HG02610 (cell line): Measurements from ENCODE around the gene SYNDIG1L.
"Not testable (repeated sequence)": the region's sequence is repeated elsewhere in the genome, so short reads cannot be mapped to it uniquely, and the experiment has no call there.

Source experiments
- ATAC-seq: cut with Tn5 transposase; IDR thresholded peaks from one replicate; pipeline ENCODE4 v1.9.1; 2021; ENCODE audit warnings: mild to moderate bottlenecking, moderate library complexity; ENCODE audit not compliant: unreplicated experiment

The SYNDIG1L gene

DNA sequence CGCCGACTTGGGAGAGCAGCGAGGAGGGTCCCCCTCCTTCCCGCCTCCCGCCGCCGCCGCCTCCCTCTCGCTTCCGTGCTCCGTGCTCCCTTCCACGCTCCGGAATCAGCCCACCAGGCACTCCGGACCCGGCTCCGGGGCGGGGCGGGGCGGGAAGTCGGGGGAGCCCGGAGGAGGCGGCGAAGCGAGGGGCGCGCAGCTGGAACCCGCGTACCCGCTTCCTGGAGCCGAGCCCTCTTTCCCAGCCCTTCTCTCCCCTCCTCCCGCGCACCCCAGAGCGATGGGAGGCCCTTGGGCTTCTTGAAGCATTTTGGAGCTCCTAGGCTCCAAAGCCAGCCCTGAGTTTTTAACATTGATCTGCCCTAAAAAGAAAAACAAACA is at the start of gene SYNDIG1L:
Gene SYNDIG1L (minus strand): TSS at position 9 of the 381 bp plus-strand sequence. CDS start 16,466 bp downstream, outside the sequence.
- ATAC-seq: no peak

DNA sequence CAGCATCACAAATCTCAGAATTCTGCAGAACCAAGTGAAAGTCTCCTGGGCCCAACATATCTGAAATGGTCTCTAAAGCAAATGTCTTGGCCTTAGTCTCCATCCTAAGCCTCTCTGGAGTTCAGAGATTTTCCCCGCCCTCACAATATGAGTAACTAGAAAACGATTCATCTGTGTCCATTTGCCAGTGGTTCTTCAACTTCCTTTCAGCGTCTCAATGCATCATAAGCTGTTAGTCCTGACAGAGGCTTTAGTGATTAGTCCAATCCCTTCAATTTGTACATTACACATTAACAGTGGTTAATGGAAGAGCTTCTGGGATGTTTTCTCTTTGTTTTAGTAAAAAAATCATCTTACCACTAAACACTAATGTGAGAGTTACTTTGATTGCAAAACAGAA is 49.7 kb upstream of the SYNDIG1L start:
- no peak for ATAC-seq

DNA sequence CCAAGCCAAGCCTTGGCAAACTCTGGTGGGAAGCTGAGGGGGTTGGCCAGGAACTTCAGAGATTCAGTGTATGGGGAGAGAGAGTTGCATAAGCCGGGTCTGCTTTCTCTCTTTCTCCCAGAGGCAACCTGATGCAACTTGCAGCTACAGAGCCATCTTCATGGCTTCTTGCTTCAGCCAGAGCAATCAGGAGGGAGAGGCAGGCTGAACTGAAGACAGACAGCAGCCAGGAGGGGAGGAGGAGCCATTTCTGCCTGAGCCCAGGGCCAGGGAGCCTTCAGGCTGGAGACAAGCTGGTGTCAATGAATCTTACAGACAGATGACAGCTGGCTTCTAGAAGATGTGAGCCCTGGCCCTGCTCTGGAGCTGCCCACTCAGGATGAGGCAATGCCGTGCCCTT is 48.4 kb upstream of the SYNDIG1L start:
- ATAC-seq: no peak

DNA sequence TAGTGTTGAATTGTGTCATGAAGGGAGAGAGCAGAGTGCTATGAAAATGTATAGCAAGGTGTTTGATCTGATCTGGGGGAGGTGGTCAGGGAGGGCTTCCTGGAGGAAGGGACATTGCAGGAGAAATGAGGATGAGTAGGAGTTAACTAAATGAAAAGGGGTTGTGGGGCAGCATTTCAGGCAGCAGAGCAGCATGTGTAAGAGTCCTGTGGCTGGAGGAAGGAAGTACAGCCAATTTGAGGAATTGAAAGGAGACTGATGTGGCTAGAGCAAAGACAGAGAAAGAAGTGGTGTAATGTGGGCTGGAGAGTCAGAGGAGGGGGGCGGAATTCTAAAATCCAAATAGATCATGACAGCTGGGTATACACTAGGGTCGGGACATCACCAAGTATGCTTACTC is 46.6 kb upstream of the SYNDIG1L start:
- no peak for ATAC-seq

DNA sequence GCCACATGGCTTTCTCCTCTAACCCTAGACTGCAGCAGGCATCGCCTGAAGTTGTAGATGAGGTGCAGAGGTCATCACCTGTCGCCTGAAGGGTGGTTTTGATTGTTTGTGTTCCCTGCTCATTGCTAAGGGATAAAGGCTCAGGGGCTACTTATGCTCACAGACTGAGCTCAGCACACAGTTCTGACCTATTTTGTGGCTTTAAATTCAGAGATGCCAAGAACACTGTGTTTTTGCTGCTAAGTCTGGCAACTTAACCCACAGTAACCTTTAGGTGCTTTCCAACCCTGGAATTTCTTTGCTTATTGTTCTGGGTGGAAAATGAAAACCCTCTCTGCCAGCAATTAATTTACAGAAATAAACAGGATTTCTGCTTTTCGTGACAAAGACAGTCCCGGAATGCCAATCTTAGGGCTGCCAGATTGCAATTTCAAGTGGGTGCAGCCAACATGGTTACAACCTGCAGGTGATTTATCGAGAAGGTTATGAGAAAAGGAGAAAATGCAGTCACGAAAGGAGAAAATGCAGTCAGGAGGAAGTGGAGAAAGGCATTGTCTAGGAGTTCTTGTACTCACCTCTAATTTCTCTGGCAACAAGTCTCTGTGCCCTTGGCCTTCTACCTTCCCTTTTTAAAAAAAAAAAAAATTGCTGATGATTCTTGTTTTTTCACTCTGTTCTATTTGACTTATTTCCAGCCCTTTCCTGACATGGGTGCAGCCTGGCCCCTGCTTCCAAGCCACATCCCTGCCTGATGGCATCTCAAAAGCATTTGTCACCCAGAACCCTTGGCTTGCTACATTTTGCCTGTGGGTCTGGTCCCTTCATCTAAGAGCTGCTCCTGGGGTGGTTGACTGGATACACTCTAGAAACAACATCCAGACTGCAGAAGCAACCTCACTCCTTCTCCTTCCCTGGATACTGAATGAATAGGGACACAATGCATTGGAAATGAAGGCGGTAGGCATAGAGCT is 43.8 kb upstream of the SYNDIG1L start:
- no peak for ATAC-seq

DNA sequence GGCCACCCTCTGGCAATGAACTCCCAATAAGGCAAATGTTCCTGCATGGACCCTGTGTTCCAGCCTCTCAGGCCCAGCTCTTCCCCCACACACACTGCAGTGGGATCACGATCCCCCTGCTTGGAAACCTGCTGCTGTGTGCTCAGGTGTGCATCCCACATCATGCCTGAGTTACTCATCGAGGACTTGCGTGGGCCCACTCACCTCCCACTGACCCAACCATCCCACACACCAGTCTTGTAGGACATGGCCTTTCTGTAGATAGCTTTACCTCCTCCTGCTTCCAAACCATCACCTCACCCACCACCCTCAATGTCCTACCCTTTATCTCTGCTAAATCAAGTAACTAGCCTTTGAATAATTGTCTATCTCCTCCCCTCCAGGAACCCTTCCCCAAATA is 42.5 kb upstream of the SYNDIG1L start:
- no peak for ATAC-seq

DNA sequence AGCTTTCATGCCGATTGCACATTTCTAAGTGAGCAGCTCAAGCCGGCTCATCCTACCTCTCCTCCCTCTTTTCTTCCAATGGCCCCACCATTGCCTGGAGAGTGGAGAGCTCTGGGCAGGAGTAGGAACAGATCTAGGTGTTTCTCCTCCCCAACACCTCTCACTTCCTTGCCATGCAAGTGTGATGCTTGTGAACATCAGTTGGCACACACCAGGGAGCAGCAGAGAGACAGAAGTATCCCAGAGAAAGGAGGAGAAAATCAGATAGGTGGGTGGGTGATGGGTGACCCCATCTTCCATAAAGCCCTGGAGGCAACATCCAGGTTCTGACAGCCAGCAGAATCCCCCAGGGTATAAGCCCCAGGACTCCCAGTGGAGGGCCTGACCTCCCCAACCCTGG is 39.3 kb upstream of the SYNDIG1L start:
- ATAC-seq: no peak

DNA sequence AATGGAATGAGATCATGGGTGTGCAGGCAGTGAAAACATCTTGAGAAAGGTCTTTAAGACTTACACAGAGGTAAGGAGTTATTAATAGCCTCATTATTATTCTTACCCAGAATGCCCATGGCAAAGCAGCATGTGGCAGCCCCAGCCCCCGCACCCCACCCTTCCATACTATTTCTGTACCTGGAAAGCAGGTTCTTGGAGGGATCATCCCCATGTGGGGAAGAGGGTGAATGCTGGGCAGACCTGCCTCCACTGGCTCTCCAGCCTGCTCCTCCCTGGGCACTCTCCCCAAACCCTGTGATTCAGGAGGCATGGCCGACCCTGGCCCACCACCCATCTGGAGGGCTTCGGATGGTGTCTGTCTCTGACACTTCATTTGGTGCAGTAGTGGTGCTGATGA is 38.8 kb upstream of the SYNDIG1L start:
- ATAC-seq: no peak

DNA sequence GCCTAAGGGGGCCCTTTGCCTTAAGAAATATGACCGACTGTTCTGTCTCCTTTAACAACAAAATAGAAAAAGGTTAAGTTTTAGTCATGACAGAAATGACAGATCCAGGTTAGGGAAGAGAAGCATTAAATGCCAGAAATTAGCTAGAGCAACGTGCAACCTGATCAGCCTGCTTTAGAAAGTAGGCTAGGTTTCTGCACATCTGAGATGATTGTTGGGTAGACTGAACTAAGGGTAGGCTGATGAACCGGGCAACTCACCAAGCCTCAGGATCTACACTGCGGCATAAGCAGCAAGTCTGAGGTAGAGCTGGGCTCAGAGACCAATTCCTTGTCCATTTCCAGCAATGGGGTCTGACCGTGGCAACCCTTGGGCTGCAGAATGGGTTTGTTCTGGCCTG is 37.7 kb upstream of the SYNDIG1L start:
- no peak for ATAC-seq

DNA sequence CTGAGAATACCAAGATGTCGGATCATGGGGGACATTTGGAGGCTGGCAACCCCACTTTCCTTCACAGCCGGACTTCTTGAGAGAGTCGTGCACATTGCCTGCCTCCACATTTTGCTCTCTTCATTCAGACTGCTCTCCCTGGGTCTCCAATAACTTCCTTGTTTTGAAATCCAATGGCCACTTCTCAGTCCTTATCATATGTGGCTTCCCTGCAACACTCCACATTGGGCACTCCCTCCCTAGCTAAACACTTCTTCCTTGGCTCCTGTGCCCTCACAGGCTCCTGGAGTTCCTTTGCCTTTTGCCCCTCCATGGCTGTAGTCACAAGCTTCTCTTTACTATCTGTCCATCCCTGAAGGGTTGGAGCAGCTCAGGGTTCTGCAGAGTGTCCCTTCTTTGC is 37.0 kb upstream of the SYNDIG1L start:
- no peak for ATAC-seq

DNA sequence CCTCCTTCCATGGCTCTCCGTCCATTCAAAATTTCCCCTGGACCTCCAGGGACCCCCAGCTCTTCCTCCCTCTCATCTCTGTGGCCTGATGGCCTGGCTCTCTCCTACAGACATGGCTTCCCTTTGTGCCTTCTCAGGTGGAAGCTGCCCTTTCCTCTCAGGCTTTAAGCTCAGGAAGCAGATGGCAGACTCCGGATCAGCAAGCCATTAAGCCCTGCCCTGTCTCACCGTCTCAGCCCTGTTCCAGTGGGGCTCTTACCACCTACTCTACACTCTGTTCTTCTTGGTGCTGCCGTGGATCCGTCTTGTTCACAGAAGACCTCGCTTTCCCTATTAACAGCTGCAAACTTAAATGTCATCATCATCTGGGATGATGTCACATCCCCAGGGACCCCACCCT is 34.0 kb upstream of the SYNDIG1L start:
- ATAC-seq: no peak

DNA sequence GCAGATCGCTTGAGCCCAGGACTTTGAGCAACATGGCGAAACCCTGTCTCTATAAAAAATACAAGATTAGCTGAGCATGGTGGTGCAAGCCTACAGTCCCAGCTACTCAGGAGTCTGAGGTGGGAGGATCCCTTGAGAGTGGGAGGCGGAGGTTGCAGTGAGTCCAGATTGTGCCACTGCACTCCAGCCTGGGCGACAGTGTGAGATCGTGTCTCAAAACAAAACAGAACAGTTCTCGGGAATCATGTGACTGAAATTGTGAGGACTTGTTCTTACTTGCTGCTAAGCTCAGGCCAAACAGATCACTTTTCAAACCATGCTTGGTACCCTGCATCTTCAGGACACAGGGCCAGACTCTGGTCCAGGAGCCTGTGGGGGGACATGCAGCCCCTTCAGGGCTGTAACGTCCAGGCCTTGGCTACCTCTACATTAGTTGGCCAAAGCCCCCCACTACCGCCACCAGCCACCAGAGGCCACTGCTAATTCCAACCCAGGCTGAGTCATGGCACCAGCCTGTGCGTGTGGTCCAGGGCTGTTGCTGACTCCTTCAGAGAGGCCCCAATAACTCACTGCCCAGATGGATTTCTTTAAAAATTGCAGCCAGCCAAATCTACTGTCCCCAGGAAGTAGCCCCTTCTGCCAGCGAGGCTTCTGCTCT is 33.4 kb upstream of the SYNDIG1L start:
- ATAC-seq: peak; percentile 56

DNA sequence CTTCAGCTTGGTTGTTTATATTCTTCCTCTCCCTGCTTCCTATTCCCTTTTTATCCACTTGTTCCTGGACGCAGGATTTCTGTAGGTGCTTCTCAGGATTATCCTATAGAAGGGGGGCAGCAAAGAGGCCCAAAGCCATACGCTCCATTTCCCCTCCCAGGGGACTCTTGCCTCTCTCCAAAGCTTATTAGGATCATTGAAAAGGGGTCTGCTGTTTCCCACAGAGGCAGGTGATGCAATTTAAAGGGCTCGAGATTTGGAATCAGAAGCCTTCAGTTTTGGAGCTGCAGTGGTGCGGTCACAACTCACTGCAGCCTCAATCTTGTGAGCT is 31.5 kb upstream of the SYNDIG1L start:
- no peak for ATAC-seq

DNA sequence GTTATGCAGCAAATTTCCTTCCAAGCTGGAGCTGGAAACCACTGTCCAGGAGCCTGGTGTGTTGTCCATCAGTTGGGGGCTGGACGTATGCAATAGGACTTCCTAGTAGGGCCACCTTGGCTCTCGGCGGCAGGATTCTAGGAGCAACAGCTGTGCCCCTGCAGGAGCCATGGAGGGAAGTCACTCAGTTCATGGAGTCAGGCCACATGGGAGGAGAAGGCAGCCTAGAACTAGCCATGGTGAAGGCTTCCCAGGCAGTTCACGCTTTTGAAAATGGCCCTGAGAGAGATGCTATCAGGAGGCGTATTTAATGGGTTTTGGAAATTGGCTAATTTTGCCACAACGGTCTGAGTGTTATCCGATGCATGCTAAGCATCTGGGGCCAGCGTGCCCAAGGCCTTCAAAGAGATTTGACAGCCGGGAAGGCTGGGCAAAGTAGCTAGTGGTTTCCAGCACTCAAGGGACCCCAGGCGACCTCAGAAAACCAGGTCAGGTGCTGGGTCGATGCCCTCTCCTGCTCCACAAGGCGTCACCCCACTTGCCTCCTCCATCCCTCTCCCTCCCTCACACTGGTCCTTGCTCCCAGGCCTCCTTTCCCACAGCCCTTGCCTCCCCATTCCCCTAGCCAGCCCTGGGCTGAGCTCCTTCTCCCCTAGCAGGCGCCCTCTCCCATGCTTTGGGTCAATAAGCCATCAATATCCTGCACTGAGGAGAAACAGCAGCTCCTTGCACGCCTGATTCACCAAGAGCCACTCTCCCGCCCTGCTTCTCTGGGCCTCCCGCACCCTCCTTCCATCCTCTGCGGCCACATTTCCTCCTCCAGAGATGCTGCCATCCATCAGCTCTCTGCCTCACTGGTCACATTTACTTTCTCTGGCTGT is 30.9 kb upstream of the SYNDIG1L start:
- no peak for ATAC-seq

DNA sequence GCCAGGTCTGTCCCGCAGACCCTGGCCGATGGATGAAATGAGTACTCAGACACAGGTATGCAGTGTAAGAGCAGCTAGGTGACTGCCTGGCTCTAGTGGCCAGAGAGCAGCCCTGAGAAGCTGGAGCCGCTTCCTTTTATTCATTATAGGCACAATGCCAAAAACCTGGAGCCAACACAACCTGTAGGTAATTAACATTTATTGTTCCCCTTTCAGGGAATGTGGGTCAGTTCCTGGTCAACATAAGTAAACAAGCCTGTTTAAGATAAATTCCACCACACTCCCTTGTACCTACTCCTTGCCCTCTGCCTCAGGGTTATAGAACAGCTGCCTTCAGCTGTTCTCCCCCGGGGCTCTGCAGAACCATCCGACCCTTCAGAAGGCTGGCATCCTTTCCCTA is 28.4 kb upstream of the SYNDIG1L start:
- not testable (repeated sequence) for ATAC-seq

DNA sequence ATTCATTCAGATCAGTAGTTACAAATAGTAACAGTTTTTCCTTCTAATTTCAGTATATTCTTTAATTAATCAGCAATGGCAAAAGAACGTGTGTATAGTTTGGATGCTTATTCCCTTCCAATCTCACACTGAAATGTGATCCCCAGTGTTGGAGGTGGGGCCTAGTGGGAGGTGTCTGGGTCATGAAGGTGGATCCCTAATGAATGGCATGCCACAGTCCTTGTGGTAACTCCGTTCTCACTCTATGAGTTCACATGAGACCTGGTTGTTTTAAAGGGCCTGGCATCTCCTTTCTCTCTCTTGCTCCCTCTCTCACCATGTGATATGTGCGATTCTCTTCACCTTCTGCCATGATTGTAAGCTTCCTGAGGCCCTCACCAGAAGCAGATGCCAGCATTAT is 18.9 kb upstream of the SYNDIG1L start:
- no peak for ATAC-seq

DNA sequence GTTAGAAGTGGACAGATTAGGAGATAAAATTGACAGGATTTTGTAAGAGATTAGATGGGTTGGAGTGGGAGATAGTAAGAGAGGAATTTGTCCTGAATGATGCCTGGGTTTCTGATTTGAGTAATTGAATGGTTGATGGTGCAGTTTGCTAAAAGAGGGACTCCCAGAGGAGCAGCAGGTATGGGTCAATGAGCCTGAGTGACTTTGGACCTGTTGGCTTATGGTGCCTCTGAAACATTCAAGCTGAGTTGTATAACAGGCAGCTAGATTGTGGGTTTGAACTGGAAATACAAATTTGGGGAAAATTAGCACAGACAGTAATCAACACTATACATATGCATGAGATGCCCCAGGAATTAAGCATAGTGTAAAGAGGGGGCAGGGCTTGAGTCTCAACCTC is 16.7 kb upstream of the SYNDIG1L start:
- no peak for ATAC-seq

DNA sequence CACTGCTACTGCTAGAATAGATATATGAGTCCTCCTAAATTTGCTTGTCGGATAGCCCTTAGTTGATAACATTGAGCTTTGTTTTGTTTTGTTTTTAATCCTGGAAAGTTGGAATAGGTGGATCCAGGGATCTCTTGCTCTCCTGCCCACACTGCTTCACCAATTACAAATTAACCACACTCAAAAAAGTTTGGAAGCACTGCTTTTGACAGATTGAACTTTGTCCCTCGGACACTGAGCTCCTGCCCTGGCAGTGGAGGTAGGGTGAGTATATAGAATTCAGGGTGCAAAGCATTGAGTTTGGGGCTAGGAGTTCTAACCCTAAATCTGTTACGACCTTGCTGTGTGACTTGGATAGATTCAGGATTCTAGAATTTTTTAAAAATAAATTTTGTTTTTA is 15.1 kb upstream of the SYNDIG1L start:
- no peak for ATAC-seq

DNA sequence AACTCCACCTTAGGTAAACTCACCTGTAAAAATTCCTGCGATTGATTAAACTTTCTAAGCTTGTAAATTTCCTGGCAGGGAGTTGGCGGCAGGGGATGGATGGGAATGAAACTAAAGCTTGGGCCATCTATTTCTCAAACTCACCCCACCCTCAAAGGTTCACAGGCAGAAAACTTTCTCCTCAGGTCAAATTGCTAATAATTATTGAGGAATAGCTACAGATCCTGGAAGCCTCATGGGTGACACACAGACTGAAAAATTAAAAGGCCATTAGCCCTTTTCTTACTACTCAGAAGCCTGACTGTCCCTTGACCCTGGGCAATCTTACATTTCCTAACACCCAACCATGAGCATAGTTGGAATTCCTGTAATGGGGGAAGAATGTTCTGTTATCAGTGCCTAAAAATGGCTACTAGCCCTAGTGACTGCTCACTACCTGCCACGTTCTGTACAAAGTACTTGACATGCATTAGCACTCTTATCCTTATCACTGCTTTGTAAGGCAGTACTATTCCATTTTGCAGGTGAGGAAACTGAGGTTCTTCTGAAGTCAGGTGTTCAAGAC is 12.4 kb upstream of the SYNDIG1L start:
- no peak for ATAC-seq

DNA sequence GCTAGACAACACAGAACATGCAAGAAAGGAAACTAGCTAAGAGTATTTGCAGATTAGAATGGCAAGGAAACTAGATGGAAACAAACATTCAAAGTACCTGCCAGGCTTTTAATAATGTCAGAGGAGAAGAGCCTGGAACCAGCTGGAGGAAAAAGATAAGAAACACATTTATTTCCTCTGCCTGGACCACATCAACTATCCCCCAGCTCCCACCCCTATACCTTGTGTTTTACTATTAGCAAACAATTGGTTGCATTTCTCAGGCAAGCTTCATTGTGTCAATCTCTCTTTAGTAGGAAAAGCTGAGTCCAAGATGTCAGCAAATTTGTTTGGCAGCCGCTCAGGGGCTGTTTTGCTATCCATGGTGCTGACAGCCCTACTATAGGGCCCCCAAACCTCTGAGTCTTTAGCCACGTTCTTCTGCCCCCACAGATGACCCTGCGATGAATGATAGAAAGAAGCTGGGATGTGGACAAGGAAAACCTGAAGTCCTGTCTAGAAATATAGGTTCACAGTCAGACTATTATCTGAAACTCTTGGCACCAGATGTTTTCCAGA is 11.6 kb upstream of the SYNDIG1L start:
- no peak for ATAC-seq

DNA sequence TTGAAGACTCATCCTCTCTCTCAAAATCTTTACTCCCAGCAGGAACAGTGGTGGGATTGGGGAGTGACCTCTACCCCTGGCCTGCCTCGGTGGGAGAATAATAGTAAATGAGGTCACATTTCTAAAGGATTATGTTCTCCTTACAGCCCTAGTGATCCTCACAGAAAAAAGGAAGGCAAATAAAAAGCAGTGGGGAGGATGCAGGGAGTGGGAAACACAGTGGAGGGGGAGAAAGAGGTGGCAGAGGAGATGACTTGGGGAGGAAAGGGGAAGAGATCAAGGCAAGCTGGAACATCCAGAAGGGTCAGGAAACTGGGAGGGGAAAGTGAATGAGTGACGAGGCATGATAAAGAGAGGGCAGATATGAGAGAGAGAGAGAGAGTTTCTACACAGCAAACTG is 8.3 kb upstream of the SYNDIG1L start:
- ATAC-seq: no peak
